Smooth muscle cell (in vitro differentiated cells): Measurements from ENCODE around the gene TMED9. TPM values are rescaled to one million over a fixed set of nuclear protein-coding genes. Genes with fewer than 3 reads are reported as not detected.

Source experiments
- DNase-seq: peaks from one replicate; lab custom pipeline; 2025; ENCODE audit not compliant: unreplicated experiment; lab: John Stamatoyannopoulos, UW
- H2AFZ ChIP-seq: fragments of 200-600 bp; sonication (generic); 2 replicates; pipeline ENCODE4 v1.6.0; 2016; ENCODE audit warnings: antibody characterized with exemption, low read depth, mild to moderate bottlenecking
- H3F3A ChIP-seq: fragments of 200-600 bp; sonication (generic); 2 replicates; pipeline ENCODE4 v1.6.0; 2017; ENCODE audit warnings: antibody characterized with exemption, low read depth
- H3K27ac ChIP-seq: fragments of 200-600 bp; sonication (generic); 2 replicates; pipeline ENCODE4 v1.5.1; 2016; ENCODE audit warnings: low read depth, mild to moderate bottlenecking
- H3K27me3 ChIP-seq: fragments of 200-600 bp; sonication (generic); 2 replicates; pipeline ENCODE4 v1.6.1; 2016; ENCODE audit warnings: low read depth, mild to moderate bottlenecking
- H3K36me3 ChIP-seq: fragments of 200-600 bp; sonication (generic); 2 replicates; pipeline ENCODE4 v1.5.1; 2016; ENCODE audit warnings: low read depth
- H3K4me1 ChIP-seq: fragments of 200-600 bp; sonication (generic); 2 replicates; pipeline ENCODE4 v1.5.1; 2016; ENCODE audit warnings: low read depth
- H3K4me2 ChIP-seq: fragments of 200-600 bp; sonication (generic); 2 replicates; pipeline ENCODE4 v1.6.0; 2016; ENCODE audit warnings: mild to moderate bottlenecking
- H3K4me3 ChIP-seq: fragments of 200-600 bp; sonication (generic); 2 replicates; pipeline ENCODE4 v1.5.1; 2016; ENCODE audit warnings: mild to moderate bottlenecking
- H3K79me2 ChIP-seq: fragments of 200-600 bp; sonication (generic); 2 replicates; pipeline ENCODE4 v1.6.0; 2016; ENCODE audit warnings: low read depth, mild to moderate bottlenecking
- H3K9ac ChIP-seq: fragments of 200-600 bp; sonication (generic); 2 replicates; pipeline ENCODE4 v1.6.0; 2016; ENCODE audit warnings: low read depth
- H3K9me3 ChIP-seq: fragments of 200-600 bp; sonication (generic); replicated peaks from 2 replicates; pipeline ENCODE4 v1.5.1; 2016; ENCODE audit warnings: low read depth
- H4K20me1 ChIP-seq: fragments of 200-600 bp; sonication (generic); 2 replicates; pipeline ENCODE4 v1.6.0; 2016; ENCODE audit warnings: low read depth
- CTCF ChIP-seq: fragments of 200-600 bp; sonication (generic); IDR thresholded peaks from 2 replicates; pipeline ENCODE4 v1.5.1; 2017; ENCODE audit warnings: borderline replicate concordance, mild to moderate bottlenecking, antibody characterized with exemption; ENCODE audit not compliant: insufficient read depth, poor library complexity, severe bottlenecking
- WGBS: methylation state at CpG from one replicate; pipeline ENCODE4 v1.1.7; 2016; ENCODE audit warnings: low lambda C conversion rate; 5-methylcytosine and 5-hydroxymethylcytosine counted together
- polyA plus RNA-seq: library from polyadenylated mRNA; unstranded; fragments of >200 nt; fragmentation: Nextera tagmentation; extraction: Ambion mirVana; gene quantifications from 2 replicates; pipeline ENCODE4 v1.2.1, GENCODE V29; 2016
- total RNA-seq: library from RNA; depleted of rRNA; stranded (reverse); fragments of >200 nt; gene quantifications from 2 replicates; pipeline ENCODE4 v1.2.3, GENCODE V29; 2014

TMED9 gene
- total and polyA plus RNA-seq, 2 experiments from 2014 or later = 224 to 662 TPM

- Histone ChIP-seq H3K36me3 (no peaks in the 10 kb centered on the region), H3K9ac (no peak overlapping the region), H3K4me2 (no peak overlapping the region), H3K27ac (no peak overlapping the region), H4K20me1 (no peaks in the 10 kb centered on the region), H3K9me3 (no peaks in the 10 kb centered on the region), H3K4me3 (no peak overlapping the region), H3F3A (no peaks in the 10 kb centered on the region), H3K27me3 (no peaks in the 10 kb centered on the region), H3K4me1 (no peaks in the 10 kb centered on the region), H3K79me2 (no peaks in the 10 kb centered on the region), H2AFZ (no peak overlapping the region)
- no peak for TF ChIP-seq CTCF
- no peak for DNase-seq
- 86% methylated on average over 10 of the region's 10 CpGs for WGBS
These were observed 15.8 kb upstream of the TMED9 start for GRCh38 chr5:177576169-177576568.

GRCh38 chr5:177578316-177578715 lies 13.7 kb upstream of the TMED9 start:
- no peak for DNase-seq
- no peak for TF ChIP-seq CTCF
- no peaks in the 10 kb centered on the region for H3K36me3 ChIP-seq
- no peaks in the 10 kb centered on the region for H3K27me3 ChIP-seq
- no peak overlapping the region for H2AFZ ChIP-seq
- H3K9ac ChIP-seq = no peak overlapping the region
- H3K27ac ChIP-seq = no peak overlapping the region
- H3K4me1 ChIP-seq = no peaks in the 10 kb centered on the region
- H3K9me3 ChIP-seq = no peaks in the 10 kb centered on the region
- 95% methylated on average over 8 of the region's 8 CpGs for WGBS
- no peak overlapping the region for H3K4me2 ChIP-seq
- H3K79me2 ChIP-seq = no peaks in the 10 kb centered on the region
- H4K20me1 ChIP-seq = no peaks in the 10 kb centered on the region
- no peaks in the 10 kb centered on the region for H3F3A ChIP-seq
- no peak overlapping the region for H3K4me3 ChIP-seq

- WGBS = 65% methylated on average over 13 of the region's 13 CpGs
- H3K27ac ChIP-seq = no peak overlapping the region
- no peaks in the 10 kb centered on the region for H3K4me1 ChIP-seq
- H3K4me2 ChIP-seq = no peak overlapping the region
- peaks cover 46% of the 10 kb centered on the region for H3K27me3 ChIP-seq
- H3K36me3 ChIP-seq = no peaks in the 10 kb centered on the region
- peaks cover 5% of the 10 kb centered on the region for H4K20me1 ChIP-seq
- no peak for TF ChIP-seq CTCF
- no peaks in the 10 kb centered on the region for H3K9me3 ChIP-seq
- no peak overlapping the region for H3K4me3 ChIP-seq
- H3F3A ChIP-seq = peaks cover 3% of the 10 kb centered on the region
- no peak for DNase-seq
- H3K9ac ChIP-seq = no peak overlapping the region
- H3K79me2 ChIP-seq = peaks cover 14% of the 10 kb centered on the region
- H2AFZ ChIP-seq = no peak overlapping the region
These were observed 3.5 kb upstream of the TMED9 start for GRCh38 chr5:177588413-177588909.

GRCh38 chr5:177590406-177590805 lies 1.6 kb upstream of the TMED9 start:
- H3K9me3 ChIP-seq = no peaks in the 10 kb centered on the region
- H2AFZ ChIP-seq = no peak overlapping the region
- H3K9ac ChIP-seq = no peak overlapping the region
- WGBS = 82% methylated on average over 1 of the region's 1 CpG
- H3K79me2 ChIP-seq = peaks cover 17% of the 10 kb centered on the region
- TF ChIP-seq CTCF = no peak
- H3K4me3 ChIP-seq = no peak overlapping the region
- no peak for DNase-seq
- H3K4me2 ChIP-seq = no peak overlapping the region
- peaks cover 36% of the 10 kb centered on the region for H3K27me3 ChIP-seq
- no peaks in the 10 kb centered on the region for H3K4me1 ChIP-seq
- peaks cover 9% of the 10 kb centered on the region for H3F3A ChIP-seq
- peaks cover 24% of the 10 kb centered on the region for H4K20me1 ChIP-seq
- H3K36me3 ChIP-seq = no peaks in the 10 kb centered on the region
- no peak overlapping the region for H3K27ac ChIP-seq
